H1 (cell line): Measurements from ENCODE around the gene ADARB2. TPM values are rescaled to one million over a fixed set of nuclear protein-coding genes. Genes with fewer than 3 reads are reported as not detected.

Experiments
- CTCF ChIA-PET: fragments of 300-600 bp; sonication (Branson Sonifier 250); formaldehyde crosslinking; loops from one replicate; lab custom pipeline; 2021; ENCODE audit not compliant: partially characterized antibody; lab: Charles Lee
- POLR2A ChIA-PET: fragments of 300-600 bp; sonication (Branson Sonifier 250); formaldehyde crosslinking; loops from one replicate; lab custom pipeline; 2021; ENCODE audit warnings: inconsistent platforms; ENCODE audit not compliant: partially characterized antibody; lab: Charles Lee
- DNase-seq, 2 experiments: peaks; one replicate each; pipeline versions ENCODE4 v3.0.0 to v3.0.0-alpha.2; 2010 to 2022; ENCODE audit warnings: low spot score in 2 of 2, low read depth in 1 of 2, mixed read lengths in 1 of 2
- FAIRE-seq: peaks from 2 replicates; lab custom pipeline; 2011; peaks lifted over from hg19 to GRCh38; lab: Jason Lieb, UNC
- H2AFZ ChIP-seq: 2 replicates; pipeline ENCODE4 v1.8.1; 2012; ENCODE audit warnings: low read length, inconsistent platforms
- H2AK5ac ChIP-seq: 2 replicates; pipeline ENCODE4 v1.6.1; 2013; ENCODE audit warnings: low read depth, low read length
- H2BK120ac ChIP-seq: replicated peaks from 2 replicates; pipeline ENCODE3; 2013; ENCODE audit warnings: low read depth, low read length, inconsistent platforms
- H2BK12ac ChIP-seq: 2 replicates; pipeline ENCODE4 v1.6.1; 2013; ENCODE audit warnings: low read depth, low read length
- H2BK15ac ChIP-seq: 2 replicates; pipeline ENCODE4 v1.6.1; 2013; ENCODE audit warnings: low read length
- H2BK20ac ChIP-seq: 2 replicates; pipeline ENCODE4 v1.6.1; 2013; ENCODE audit warnings: low read length
- H2BK5ac ChIP-seq: 2 replicates; pipeline ENCODE4 v1.6.1; 2013; ENCODE audit warnings: low read depth, low read length
- H3K14ac ChIP-seq: 2 replicates; pipeline ENCODE4 v1.6.1; 2013; ENCODE audit warnings: inconsistent platforms; ENCODE audit not compliant: insufficient read length
- H3K18ac ChIP-seq: 2 replicates; pipeline ENCODE4 v1.6.1; 2013; ENCODE audit warnings: low read length; ENCODE audit errors: extremely low read depth
- H3K23ac ChIP-seq: 2 replicates; pipeline ENCODE4 v1.6.1; 2013; ENCODE audit warnings: inconsistent platforms; ENCODE audit not compliant: insufficient read length
- H3K23me2 ChIP-seq: 2 replicates; pipeline ENCODE4 v1.6.1; 2013; ENCODE audit warnings: low read depth, low read length
- H3K27ac ChIP-seq: 2 replicates; pipeline ENCODE4 v1.6.1; 2011; ENCODE audit warnings: low read depth, low read length, inconsistent platforms
- H3K27me3 ChIP-seq, 4 experiments: replicated peaks in 1 of 4; 1 replicate in 1 of 4; 2 replicates in 3 of 4; pipeline versions ENCODE4 v1.6.1 to v1.8.1; 2011 to 2013; ENCODE audit warnings: low read length in 3 of 4, mild to moderate bottlenecking in 3 of 4, inconsistent platforms in 2 of 4, mixed read lengths in 2 of 4, moderate library complexity in 1 of 4; ENCODE audit not compliant: control insufficient read depth in 3 of 4, insufficient read depth in 3 of 4; ENCODE audit errors: extremely low read depth in 1 of 4
- H3K36me3 ChIP-seq, 4 experiments: 2 replicates each; pipeline versions ENCODE4 v1.6.1 to v1.8.1; 2011 to 2013; ENCODE audit warnings: mild to moderate bottlenecking in 4 of 4, low read length in 3 of 4, moderate library complexity in 2 of 4, control low read depth in 1 of 4, inconsistent platforms in 1 of 4; ENCODE audit not compliant: insufficient read depth in 4 of 4, control insufficient read depth in 2 of 4
- H3K4ac ChIP-seq: replicated peaks from 2 replicates; pipeline ENCODE3; 2013; ENCODE audit warnings: low read length, low read depth, mixed read lengths, inconsistent platforms; ENCODE audit not compliant: insufficient read length
- H3K4me1 ChIP-seq, 4 experiments: replicated peaks in 1 of 4; 1 replicate in 1 of 4; 2 replicates in 3 of 4; pipeline versions ENCODE4 v1.6.1 to v1.8.1; 2011 to 2013; ENCODE audit warnings: low read length in 3 of 4, inconsistent platforms in 2 of 4, mixed read lengths in 1 of 4; ENCODE audit not compliant: insufficient read depth in 4 of 4, control insufficient read depth in 3 of 4
- H3K4me2 ChIP-seq, 2 experiments: 2 replicates each; pipeline versions ENCODE4 v1.6.1 to v1.8.1; 2011 to 2013; ENCODE audit warnings: low read depth in 2 of 2, low read length in 2 of 2, control low read depth in 1 of 2, inconsistent platforms in 1 of 2, mild to moderate bottlenecking in 1 of 2; ENCODE audit not compliant: insufficient read depth in 1 of 2
- H3K4me3 ChIP-seq, 4 experiments: fragments of 200-600, 300-600 bp in 1 of 4; sonication (generic), shearing (Covaris generic), sonication (Bioruptor Twin) in 1 of 4; 2 replicates each; pipeline versions ENCODE4 v1.5.1 to v1.8.1; 2011 to 2016; ENCODE audit warnings: low read length in 4 of 4, low read depth in 3 of 4, control low read depth in 2 of 4, inconsistent platforms in 2 of 4, mild to moderate bottlenecking in 2 of 4, mixed read lengths in 1 of 4, moderate library complexity in 1 of 4; ENCODE audit not compliant: insufficient read depth in 2 of 4; ENCODE audit errors: extremely low read depth in 1 of 4
- H3K56ac ChIP-seq: replicated peaks from 2 replicates; pipeline ENCODE3; 2013; ENCODE audit warnings: low read depth, mild to moderate bottlenecking, mixed read lengths, low read length, inconsistent platforms; ENCODE audit not compliant: insufficient read length
- H3K79me1 ChIP-seq: 2 replicates; pipeline ENCODE4 v1.6.1; 2013; ENCODE audit warnings: low read depth, low read length, control low read depth
- H3K79me2 ChIP-seq, 2 experiments: 2 replicates each; pipeline versions ENCODE4 v1.6.1 to v1.8.1; 2012 to 2013; ENCODE audit warnings: low read length in 2 of 2, mild to moderate bottlenecking in 2 of 2, inconsistent platforms in 1 of 2; ENCODE audit not compliant: insufficient read depth in 2 of 2, control insufficient read depth in 1 of 2
- H3K9ac ChIP-seq, 4 experiments: replicated peaks in 1 of 4; 1 replicate in 1 of 4; 2 replicates in 3 of 4; pipeline versions ENCODE4 v1.6.1 to v1.8.1; 2011 to 2013; ENCODE audit warnings: low read depth in 3 of 4, low read length in 3 of 4, control low read depth in 2 of 4, mild to moderate bottlenecking in 2 of 4, moderate library complexity in 2 of 4, inconsistent platforms in 1 of 4; ENCODE audit errors: extremely low read depth in 1 of 4
- H3K9me3 ChIP-seq, 2 experiments: 2 replicates each; pipeline versions ENCODE4 v1.6.1 to v1.8.1; 2012 to 2013; ENCODE audit warnings: mild to moderate bottlenecking in 2 of 2, moderate library complexity in 2 of 2, control low read depth in 1 of 2, inconsistent platforms in 1 of 2, low read depth in 1 of 2, low read length in 1 of 2, mixed read lengths in 1 of 2; ENCODE audit not compliant: insufficient read depth in 2 of 2
- H4K20me1 ChIP-seq, 2 experiments: replicated peaks in 1 of 2; 2 replicates each; pipeline versions ENCODE3 to v1.8.1; 2011 to 2013; ENCODE audit warnings: inconsistent platforms in 2 of 2, low read length in 2 of 2, mild to moderate bottlenecking in 1 of 2; ENCODE audit not compliant: insufficient read depth in 2 of 2, control insufficient read depth in 1 of 2
- H4K5ac ChIP-seq: 2 replicates; pipeline ENCODE4 v1.6.1; 2013; ENCODE audit warnings: low read length, low read depth, mixed read lengths, inconsistent platforms; ENCODE audit not compliant: insufficient read length
- H4K8ac ChIP-seq: 2 replicates; pipeline ENCODE4 v1.8.0; 2013; ENCODE audit warnings: mild to moderate bottlenecking, moderate library complexity, low read length, inconsistent platforms; ENCODE audit not compliant: insufficient read depth; ENCODE audit errors: extremely low read depth
- H4K91ac ChIP-seq: replicated peaks from 2 replicates; pipeline ENCODE3; 2013; ENCODE audit warnings: low read length, mixed read lengths, inconsistent platforms; ENCODE audit not compliant: insufficient read length
- ATF3 ChIP-seq: IDR thresholded peaks from 2 replicates; pipeline ENCODE4 v1.6.1; 2011; ENCODE audit warnings: low read depth, mild to moderate bottlenecking, low read length; ENCODE audit not compliant: insufficient read depth
- BRCA1 ChIP-seq: IDR thresholded peaks from 2 replicates; pipeline ENCODE4 v1.6.1; 2012; ENCODE audit warnings: low read depth, low read length, improper control_type of control experiment
- CTCF ChIP-seq, 3 experiments: IDR thresholded peaks; 1 replicate in 2 of 3; 2 replicates in 1 of 3; pipeline versions ENCODE4 v1.5.1 to v1.6.1; 2011; ENCODE audit warnings: low read length in 3 of 3, mild to moderate bottlenecking in 3 of 3, inconsistent platforms in 2 of 3, low read depth in 1 of 3, moderate library complexity in 1 of 3; ENCODE audit not compliant: insufficient read depth in 1 of 3; ENCODE audit errors: control extremely low read depth in 1 of 3
- EP300 ChIP-seq, 2 experiments: IDR thresholded peaks; 1 replicate in 1 of 2; 2 replicates in 1 of 2; pipeline ENCODE4 v1.6.1; 2011 to 2012; ENCODE audit warnings: low read depth in 2 of 2, low read length in 2 of 2, mild to moderate bottlenecking in 2 of 2, borderline replicate concordance in 1 of 2, inconsistent platforms in 1 of 2, moderate library complexity in 1 of 2
- JUND ChIP-seq: IDR thresholded peaks from 2 replicates; pipeline ENCODE4 v1.6.1; 2011; ENCODE audit warnings: mild to moderate bottlenecking, improper control_type of control experiment, low read length
- KDM4A ChIP-seq: IDR thresholded peaks from one replicate; pipeline ENCODE4 v1.7.1; 2012; ENCODE audit warnings: low read depth, mild to moderate bottlenecking, moderate library complexity, low read length, inconsistent platforms; ENCODE audit not compliant: severe bottlenecking
- NANOG ChIP-seq: IDR thresholded peaks from 2 replicates; pipeline ENCODE4 v1.6.1; 2011; ENCODE audit warnings: low read length, low read depth, mild to moderate bottlenecking, inconsistent platforms; ENCODE audit not compliant: insufficient read depth, poor library complexity, severe bottlenecking
- SIRT6 ChIP-seq: IDR thresholded peaks from one replicate; pipeline ENCODE4 v1.7.1; 2012; ENCODE audit warnings: low read length, inconsistent platforms
- SP1 ChIP-seq: IDR thresholded peaks from 2 replicates; pipeline ENCODE4 v1.6.1; 2011; ENCODE audit warnings: low read depth, low read length
- WGBS, 2 experiments: shearing (Covaris generic) in 1 of 2; methylation state at CpG; one replicate each; pipeline versions ENCODE4 v1.1.6 to v1.1.7; 2013 to 2015; ENCODE audit warnings: low lambda C conversion rate in 2 of 2, mixed read lengths in 2 of 2, inconsistent platforms in 1 of 2, low coverage in 1 of 2, missing lambda C conversion rate in 1 of 2; ENCODE audit not compliant: insufficient replicate concordance in 2 of 2, insufficient coverage in 1 of 2, insufficient read length in 1 of 2; ENCODE audit errors: extremely low coverage in 1 of 2, missing lambda C conversion rate in 1 of 2; 5-methylcytosine and 5-hydroxymethylcytosine counted together
- polyA plus RNA-seq, 7 experiments: library from polyadenylated mRNA; depleted of rRNA in 3 of 7; stranded (reverse) in 5 of 7; unstranded in 2 of 7; fragments of >200 nt in 5 of 7; fragments of 200-250 nt in 2 of 7; gene quantifications; 1 replicate in 5 of 7; 2 replicates in 1 of 7; 4 replicates in 1 of 7; pipeline versions ENCODE4 v1.2.1 to v1.2.3, GENCODE V29; 2011 to 2013; ENCODE audit warnings: missing spikeins in 2 of 7, mixed read lengths in 2 of 7
- total RNA-seq: library from RNA; stranded (reverse); fragmentation: NEBNext Ultra II Directional; extraction: Animal tissue kit (Norgen Biotek cat#: 25700); gene quantifications from 2 replicates; pipeline ENCODE4 v1.2.1, GENCODE V29; 2021

The ADARB2 gene
- total and polyA plus RNA-seq, 2 of the 8 experiments (the other 6 are each of a cell fraction or from before 2014, with no cell fraction given), result 2.2 to 2.8 TPM

- 82% methylated on average over 6 of the region's 6 CpGs; no CpG with 5 or more reads in 1 of the 2 experiments for WGBS, 2 experiments
- Histone ChIP-seq H2BK12ac (no peak overlapping the region), H2BK120ac (no peak overlapping the region), H2AK5ac (0 out of 2 replicates have a peak overlapping the region, but pooled peaks have one; percentile 24), H2BK5ac (no peak overlapping the region), H3K79me1 (no peaks in the 10 kb centered on the region), H4K8ac (no peak overlapping the region), H3K23me2 (peaks cover 5% of the 10 kb centered on the region; the same call in 1 of the 2 replicates), H3K9me3 (no peaks in the 10 kb centered on the region), H3K18ac (no peak overlapping the region), H3K14ac (no peak overlapping the region), H3K27ac (no peak overlapping the region), H3K4me1 (peaks cover 3 to 5% (median 4%) of the 10 kb centered on the region in 4 experiments; a peak in 4 of 7 replicates), H4K20me1 (peaks cover 0 to 2% of the 10 kb centered on the region in 2 experiments), H3K4me3 (no peak overlapping the region), H3K23ac (no peak overlapping the region), H2AFZ (no peak overlapping the region), H2BK15ac (no peak overlapping the region), H3K79me2 (no peaks in the 10 kb centered on the region), H4K91ac (no peak overlapping the region), H3K36me3 (no peaks in the 10 kb centered on the region), H2BK20ac (no peak overlapping the region), H4K5ac (no peak overlapping the region), H3K4me2 (no peak overlapping the region), H3K4ac (no peak overlapping the region), H3K9ac (no peak overlapping the region), H3K27me3 (no peaks in the 10 kb centered on the region), H3K56ac (no peak overlapping the region)
- FAIRE-seq, result no peak
- DNase-seq, result no peak
- POLR2A ChIA-PET, result no interaction called here
- CTCF ChIA-PET, result interaction anchor here (1.4 kb wide), 1 partner anchor 110 kb away, joined by 3 read pairs; no protein-coding TSS in a partner anchor
- TF ChIP-seq SP1 (no peak), NANOG (no peak), ATF3 (no peak), BRCA1 (no peak), JUND (no peak), EP300 (IDR thresholded peaks at IDR 0.05; ENCODE audit: borderline replicate concordance in 1 of 2, low read depth in 2 of 2, low read length in 2 of 2) (no peak), KDM4A (no peak), SIRT6 (no peak), CTCF (IDR thresholded peaks at IDR 0.05; ENCODE audit: control extremely low read depth in 1 of 3, insufficient read depth in 1 of 3, low read depth in 1 of 3, low read length in 3 of 3) (no peak)
Observed at GRCh38 chr10:1677307-1677939, 59.9 kb downstream of the ADARB2 start.
